Hippocampal formation (tissue), 2 donors: ENCODE data around the gene IL17RA.

Experiments used
- DNase-seq, 2 donors: peaks; one replicate each; lab custom pipeline; 2025; lab: John Stamatoyannopoulos, UW

Gene IL17RA

DNA sequence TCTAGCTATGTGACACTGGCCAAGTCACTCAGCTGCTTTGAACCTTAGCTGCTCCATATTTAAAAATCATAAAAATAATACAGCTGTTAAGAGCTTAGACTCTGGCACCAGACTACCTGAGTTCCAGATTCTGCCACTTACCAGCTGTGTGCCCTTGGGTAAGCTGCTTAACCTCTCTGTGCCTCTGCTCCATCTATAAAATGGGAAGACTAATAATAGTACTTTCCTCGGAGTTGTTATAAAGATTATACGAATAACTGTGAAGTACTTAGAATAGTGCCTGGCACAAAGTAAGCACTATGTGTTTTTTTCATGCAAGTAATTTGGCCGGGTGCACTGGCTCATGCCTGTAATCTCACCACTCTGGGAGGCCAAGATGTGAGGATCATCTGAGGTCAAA lies 72.9 kb downstream of the IL17RA start:
- no peak for DNase-seq

DNA sequence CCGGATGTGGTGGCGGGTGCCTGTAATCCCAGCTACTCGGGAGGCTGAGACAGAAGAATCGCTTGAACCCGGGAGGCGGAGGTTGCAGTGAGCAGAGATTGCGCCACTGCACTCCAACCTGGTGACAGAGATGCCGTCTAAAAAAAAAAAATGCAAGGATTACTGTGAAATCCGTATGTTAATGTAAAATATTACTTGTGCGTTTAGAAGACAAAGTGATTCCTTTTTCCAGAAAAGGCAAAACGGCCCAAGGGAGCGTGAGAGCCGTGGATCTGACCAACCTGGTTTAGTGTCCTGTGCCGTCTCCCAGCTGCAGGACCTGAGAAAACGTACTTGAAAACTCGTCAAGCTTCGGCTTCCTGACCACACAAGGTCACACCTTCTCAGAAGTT lies 73.4 kb downstream of the IL17RA start:
- DNase-seq = no peak

DNA sequence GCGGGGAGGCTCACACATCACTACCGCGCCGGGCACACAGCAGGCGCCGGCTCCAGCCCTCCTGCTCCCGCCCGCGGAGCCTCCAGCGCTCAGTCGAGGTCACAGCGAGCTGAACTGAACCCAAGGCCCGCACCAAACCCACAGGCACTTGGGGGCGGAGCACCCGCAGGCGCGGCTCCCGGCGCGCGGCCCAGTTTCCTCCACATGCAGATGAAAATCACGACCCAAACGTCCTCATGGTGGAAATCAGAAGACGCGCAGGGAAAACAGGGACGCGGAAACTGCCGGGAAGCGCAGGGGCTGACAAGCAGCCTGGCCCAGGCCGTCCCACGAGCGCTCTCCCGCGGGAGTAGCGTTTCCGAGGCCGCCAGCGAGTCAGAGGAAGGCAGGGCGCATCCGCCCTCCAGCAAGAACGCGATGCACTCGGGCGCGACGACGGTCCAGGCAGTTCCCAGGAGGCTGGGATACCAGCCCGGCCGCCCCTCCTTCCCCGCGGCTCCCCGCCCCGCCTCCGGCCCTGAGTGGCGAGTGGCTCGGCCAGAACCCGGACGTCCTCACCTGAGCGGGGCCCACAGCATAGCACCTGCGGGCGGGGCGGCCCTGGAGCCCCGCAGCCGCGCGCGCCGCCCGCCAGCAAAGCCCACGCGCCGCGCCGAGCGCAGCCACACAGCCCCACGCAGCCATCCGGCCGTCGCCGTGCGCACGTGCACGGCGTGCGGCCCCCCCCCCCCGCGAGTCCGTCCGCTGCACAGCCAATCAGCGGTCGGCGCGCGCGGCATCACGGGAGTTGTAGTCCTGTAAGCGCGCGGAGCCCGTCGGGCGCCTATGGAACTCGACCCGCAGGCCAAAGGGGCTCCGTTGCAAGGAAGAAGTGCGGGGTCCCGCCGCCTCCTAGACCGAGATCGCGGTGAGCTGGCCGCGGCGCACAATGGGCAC lies 74.0 kb downstream of the IL17RA start, which contains the start of gene HDHD5:
Gene HDHD5, minus strand, starts transcription at position 710 of the 936 bp plus-strand sequence. Its CDS starts 26 bp downstream, at position 684.
- DNase-seq = peak; percentile 71 to 88

DNA sequence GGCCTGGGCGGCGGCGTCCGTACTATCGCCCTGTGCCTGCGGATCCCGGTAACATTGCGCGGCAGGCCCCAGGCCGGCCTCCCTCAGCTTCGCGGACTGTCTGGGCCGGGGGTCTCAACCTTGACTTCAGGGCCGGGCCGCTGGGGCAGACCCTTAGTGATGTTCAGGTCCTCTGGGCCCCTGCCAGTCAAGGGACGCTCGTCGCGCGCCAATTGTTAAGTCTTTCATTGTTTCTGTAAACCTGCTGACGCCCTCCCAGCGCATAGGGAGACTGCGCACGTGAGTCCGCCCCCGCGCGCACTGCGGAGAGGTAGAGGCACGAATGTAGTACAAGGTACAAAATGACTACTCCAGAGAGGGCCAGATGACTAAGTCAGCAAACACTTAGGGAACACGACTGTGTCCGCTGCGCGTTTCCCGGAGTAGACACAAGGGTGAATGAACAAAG lies 74.7 kb downstream of the IL17RA start:
- peak in 1 of 2 donors; percentile 62 for DNase-seq

DNA sequence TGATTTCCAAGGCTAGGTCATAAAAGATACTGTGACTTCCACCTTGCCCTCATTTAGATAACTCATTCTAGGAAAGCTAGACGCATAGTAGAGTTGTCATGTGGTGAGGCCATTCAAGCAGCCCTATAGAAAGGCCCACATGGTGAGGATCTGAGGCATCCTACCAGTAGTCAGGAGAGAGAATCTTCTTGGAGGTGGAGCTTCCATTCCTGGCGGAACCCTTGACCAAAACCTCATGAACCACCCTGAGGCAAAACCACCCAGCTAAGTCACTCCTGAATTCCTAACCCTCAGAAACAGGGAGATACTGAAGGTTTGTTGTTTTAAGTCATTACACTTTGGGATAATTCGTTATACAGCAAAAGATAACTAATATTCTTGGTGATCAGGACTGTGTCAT lies 77.2 kb downstream of the IL17RA start:
- no peak for DNase-seq

DNA sequence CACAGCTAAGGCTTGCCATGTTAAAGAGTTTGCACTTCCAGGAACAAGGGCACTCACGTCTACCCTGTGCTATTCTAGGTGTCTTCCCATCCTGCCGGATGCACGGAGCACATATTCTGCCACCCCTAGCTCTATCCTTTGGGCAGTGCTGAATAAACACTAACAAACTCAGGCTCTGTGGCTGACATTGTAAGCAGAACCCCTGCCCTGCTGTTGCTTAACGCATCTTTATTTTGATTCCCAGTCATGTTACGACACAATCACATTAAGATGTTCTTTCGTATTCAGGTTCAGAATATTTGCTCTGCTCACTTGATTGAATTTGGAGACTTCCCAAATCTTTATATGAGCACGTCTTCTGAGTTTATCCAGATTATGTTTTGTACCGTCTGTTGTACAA lies 77.9 kb downstream of the IL17RA start:
- no peak for DNase-seq

DNA sequence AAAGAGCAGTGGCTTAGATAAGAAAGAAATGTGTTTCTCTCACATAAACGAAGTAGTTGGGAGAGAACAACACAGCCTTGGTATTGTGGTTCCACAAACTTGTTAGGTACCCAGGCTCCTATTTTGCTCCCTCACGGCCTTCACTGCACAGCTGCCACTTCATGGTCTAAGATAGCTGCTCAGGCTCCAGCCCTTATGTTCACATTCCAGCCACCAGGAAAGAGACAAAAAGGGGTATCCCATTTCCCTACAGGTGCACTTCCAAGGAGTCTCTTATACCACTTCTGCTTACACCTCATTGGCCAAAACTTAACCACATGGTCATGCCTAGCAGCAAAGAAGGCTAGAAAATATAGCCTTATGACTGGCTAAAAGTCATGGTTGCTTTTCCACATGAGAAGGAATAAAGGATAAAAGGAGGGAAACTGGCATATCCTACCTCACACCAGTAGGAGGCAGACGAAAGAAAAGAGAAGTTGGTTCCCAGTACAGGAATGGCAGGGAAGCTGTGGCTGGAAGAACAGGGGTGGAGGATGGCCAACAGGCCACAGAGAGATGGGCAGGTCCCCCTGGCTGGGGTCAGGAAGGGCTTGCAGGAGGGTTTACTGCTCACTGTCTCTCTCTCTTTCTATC lies 79.7 kb downstream of the IL17RA start:
- DNase-seq = no peak
